Esophagus muscularis mucosa (tissue), 4 donors: ENCODE results near the gene ARSK. TPM values are rescaled to one million over a fixed set of nuclear protein-coding genes. Genes with fewer than 3 reads are reported as not detected.

ENCODE experiments used
- DNase-seq: peaks from one replicate; pipeline ENCODE4 v3.0.0-alpha.2; 2017; ENCODE audit errors: extremely low spot score
- H3K27ac ChIP-seq, 4 donors: fragments of 200-600 bp; sonication (generic); replicated peaks in 1 of 4; 1 replicate in 3 of 4; 2 replicates in 1 of 4; pipeline ENCODE4 v1.5.1; 2016 to 2019; ENCODE audit warnings: mild to moderate bottlenecking in 1 of 4
- H3K27me3 ChIP-seq, 4 donors: fragments of 200-600 bp; sonication (generic); one replicate each; pipeline versions ENCODE4 v1.5.1 to v1.6.0; 2016 to 2019
- H3K36me3 ChIP-seq, 4 donors: fragments of 200-600 bp; sonication (generic); one replicate each; pipeline ENCODE4 v1.5.1; 2016 to 2019
- H3K4me1 ChIP-seq, 4 donors: fragments of 200-600 bp; sonication (generic); one replicate each; pipeline ENCODE4 v1.5.1; 2016 to 2019
- H3K4me3 ChIP-seq, 4 donors: fragments of 200-600 bp; sonication (generic); 1 replicate in 2 of 4; 2 replicates in 2 of 4; pipeline ENCODE4 v1.5.1; 2016 to 2019; ENCODE audit warnings: mild to moderate bottlenecking in 4 of 4, moderate library complexity in 1 of 4
- H3K9me3 ChIP-seq, 4 donors: fragments of 200-600 bp; sonication (generic); 1 replicate in 3 of 4; 2 replicates in 1 of 4; pipeline ENCODE4 v1.5.1; 2016 to 2019
- EP300 ChIP-seq: sonication (generic); formaldehyde crosslinking; IDR thresholded peaks from one replicate; pipeline ENCODE4 v1.6.1; 2017; ENCODE audit warnings: antibody characterized with exemption
- POLR2A ChIP-seq: fragments of 450-650 bp; IDR thresholded peaks from one replicate; pipeline ENCODE4 v1.6.1; 2017; ENCODE audit warnings: antibody characterized with exemption, moderate library complexity, mild to moderate bottlenecking, low read depth
- POLR2AphosphoS5 ChIP-seq, 2 donors: sonication (generic); formaldehyde crosslinking; IDR thresholded peaks; one replicate each; pipeline ENCODE4 v1.6.1; 2017; ENCODE audit warnings: antibody characterized with exemption in 2 of 2
- WGBS: methylation state at CpG from one replicate; pipeline ENCODE4 v1.1.5; 2018; 5-methylcytosine and 5-hydroxymethylcytosine counted together
- intact Hi-C: fragments of 100-400 bp; cut with DNase I; formaldehyde crosslinking; loops from one replicate; pipeline ENCODE4 v1.15.1; 2023
- total RNA-seq, 4 donors: library from RNA; depleted of rRNA; stranded (reverse); fragments of >200 nt; gene quantifications; one replicate each; pipeline versions ENCODE4 v1.1.0 to v1.2.1, GENCODE V29; 2016
- TF ChIP-seq, protein P1 (sequence below), 3 experiments: fragments of 200-600 bp in 2 of 3; fragments of 450-650 bp in 1 of 3; sonication (generic) in 2 of 3; IDR thresholded peaks; one replicate each; pipeline ENCODE4 v1.5.1; 2017 to 2019; ENCODE audit warnings: antibody characterized with exemption in 3 of 3, mild to moderate bottlenecking in 2 of 3, moderate library complexity in 1 of 3

Gene ARSK
- total RNA-seq, 4 donors from 2014 or later = 5.0 to 7.3 (median 6.7) TPM

DNA sequence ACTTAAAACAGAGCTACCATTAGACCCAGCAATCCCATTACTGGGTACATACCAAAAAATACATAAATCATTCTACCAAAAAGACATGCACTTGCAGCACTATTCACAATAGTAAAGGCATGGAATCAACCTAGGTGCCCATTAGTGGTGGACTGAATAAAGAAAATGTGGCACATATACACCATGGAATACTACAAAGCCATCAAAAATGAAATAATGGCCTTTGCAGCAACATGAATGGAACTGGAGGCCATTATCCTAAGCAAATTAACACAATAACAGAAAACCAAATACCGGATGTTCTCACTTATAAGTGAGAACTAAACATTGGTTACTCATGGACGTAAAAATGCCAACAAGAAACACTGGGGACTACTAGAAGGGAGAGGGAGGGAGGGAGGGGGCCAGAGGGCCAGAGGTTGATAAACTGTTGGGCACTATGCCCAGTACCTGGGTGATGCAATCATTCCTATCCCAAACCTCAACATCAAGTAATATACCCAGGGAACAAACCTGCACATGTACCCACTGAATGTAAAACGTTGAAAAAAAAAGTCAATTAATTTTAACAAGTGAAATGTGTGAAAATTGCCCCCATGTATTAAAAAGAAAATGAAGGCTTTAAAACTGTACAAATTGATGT, 40.5 kb downstream of the ARSK start:
- WGBS = 88% methylated on average over 3 of the region's 3 CpGs
- Histone ChIP-seq H3K36me3 (no peaks in the 10 kb centered on the region), H3K9me3 (no peaks in the 10 kb centered on the region), H3K27me3 (no peaks in the 10 kb centered on the region), H3K27ac (no peak overlapping the region), H3K4me3 (no peak overlapping the region), H3K4me1 (peaks cover 0 to 6% (median 2%) of the 10 kb centered on the region in 4 donors)
- no peak for DNase-seq
- TF ChIP-seq EP300 (no peak), POLR2AphosphoS5 (IDR thresholded peaks at IDR 0.05) (no peak), POLR2A (no peak)
- TF ChIP-seq, protein P1, sequence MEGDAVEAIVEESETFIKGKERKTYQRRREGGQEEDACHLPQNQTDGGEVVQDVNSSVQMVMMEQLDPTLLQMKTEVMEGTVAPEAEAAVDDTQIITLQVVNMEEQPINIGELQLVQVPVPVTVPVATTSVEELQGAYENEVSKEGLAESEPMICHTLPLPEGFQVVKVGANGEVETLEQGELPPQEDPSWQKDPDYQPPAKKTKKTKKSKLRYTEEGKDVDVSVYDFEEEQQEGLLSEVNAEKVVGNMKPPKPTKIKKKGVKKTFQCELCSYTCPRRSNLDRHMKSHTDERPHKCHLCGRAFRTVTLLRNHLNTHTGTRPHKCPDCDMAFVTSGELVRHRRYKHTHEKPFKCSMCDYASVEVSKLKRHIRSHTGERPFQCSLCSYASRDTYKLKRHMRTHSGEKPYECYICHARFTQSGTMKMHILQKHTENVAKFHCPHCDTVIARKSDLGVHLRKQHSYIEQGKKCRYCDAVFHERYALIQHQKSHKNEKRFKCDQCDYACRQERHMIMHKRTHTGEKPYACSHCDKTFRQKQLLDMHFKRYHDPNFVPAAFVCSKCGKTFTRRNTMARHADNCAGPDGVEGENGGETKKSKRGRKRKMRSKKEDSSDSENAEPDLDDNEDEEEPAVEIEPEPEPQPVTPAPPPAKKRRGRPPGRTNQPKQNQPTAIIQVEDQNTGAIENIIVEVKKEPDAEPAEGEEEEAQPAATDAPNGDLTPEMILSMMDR (IDR thresholded peaks at IDR 0.05) = no peak
- intact Hi-C loops = no loop called here

DNA sequence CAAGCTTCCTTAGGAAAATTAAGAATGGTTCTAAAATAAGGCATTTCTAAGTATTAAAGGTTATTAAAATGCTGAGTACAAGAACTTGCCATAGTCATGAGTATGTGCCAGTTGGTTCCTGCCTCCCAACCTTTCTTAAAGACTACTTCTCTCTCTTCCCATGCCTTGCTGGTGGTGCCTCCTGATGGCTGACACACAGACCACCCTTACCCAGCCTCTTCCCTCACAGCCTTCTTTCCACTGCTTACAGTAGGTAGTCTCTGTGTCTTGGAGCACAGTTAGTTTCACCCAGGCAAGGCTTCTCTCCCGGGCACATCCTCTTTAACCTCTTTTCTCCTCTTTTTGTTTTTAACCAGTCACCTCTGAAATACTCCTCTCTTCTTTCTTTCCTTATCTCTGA, 44.4 kb downstream of the ARSK start:
- DNase-seq = no peak
- peaks cover 0 to 6% (median 2%) of the 10 kb centered on the region in 4 donors for H3K4me1 ChIP-seq
- no peaks in the 10 kb centered on the region for H3K27me3 ChIP-seq
- H3K27ac ChIP-seq = no peak overlapping the region
- TF ChIP-seq EP300 (no peak), POLR2AphosphoS5 (IDR thresholded peaks at IDR 0.05) (no peak), POLR2A (no peak)
- no peak overlapping the region for H3K4me3 ChIP-seq
- 91% methylated on average over 1 of the region's 1 CpG for WGBS
- peaks cover 0 to 26% (median 9%) of the 10 kb centered on the region in 4 donors for H3K36me3 ChIP-seq
- intact Hi-C loops = no loop called here
- no peaks in the 10 kb centered on the region for H3K9me3 ChIP-seq

DNA sequence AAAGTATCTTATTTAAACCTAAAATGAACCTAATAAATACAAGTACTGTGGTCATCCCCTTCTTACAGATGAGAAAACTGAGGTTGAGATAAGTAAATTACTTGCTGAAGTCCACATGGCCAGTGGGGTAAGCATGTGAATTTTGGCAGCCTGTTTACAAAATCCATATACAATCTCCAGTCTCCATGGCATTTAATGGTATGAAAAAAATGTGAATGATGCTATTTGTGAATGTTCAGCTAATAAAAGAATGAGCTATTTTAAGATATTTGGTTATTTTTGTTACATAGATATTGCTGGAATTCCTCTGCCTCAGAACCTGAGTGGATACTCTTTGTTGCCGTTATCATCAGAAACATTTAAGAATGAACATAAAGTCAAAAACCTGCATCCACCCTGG, 45.7 kb downstream of the ARSK start:
- Histone ChIP-seq H3K36me3 (peaks cover 0 to 26% (median 9%) of the 10 kb centered on the region in 4 donors), H3K4me3 (no peak overlapping the region), H3K9me3 (no peaks in the 10 kb centered on the region), H3K27ac (no peak overlapping the region), H3K4me1 (peaks cover 0 to 6% (median 2%) of the 10 kb centered on the region in 4 donors), H3K27me3 (no peaks in the 10 kb centered on the region)
- TF ChIP-seq POLR2A (no peak), POLR2AphosphoS5 (IDR thresholded peaks at IDR 0.05) (no peak), EP300 (no peak)
- TF ChIP-seq, protein P1 (IDR thresholded peaks at IDR 0.05) = no peak
- DNase-seq = no peak
- WGBS = 68% methylated on average over 1 of the region's 1 CpG
- intact Hi-C loops = no loop called here

DNA sequence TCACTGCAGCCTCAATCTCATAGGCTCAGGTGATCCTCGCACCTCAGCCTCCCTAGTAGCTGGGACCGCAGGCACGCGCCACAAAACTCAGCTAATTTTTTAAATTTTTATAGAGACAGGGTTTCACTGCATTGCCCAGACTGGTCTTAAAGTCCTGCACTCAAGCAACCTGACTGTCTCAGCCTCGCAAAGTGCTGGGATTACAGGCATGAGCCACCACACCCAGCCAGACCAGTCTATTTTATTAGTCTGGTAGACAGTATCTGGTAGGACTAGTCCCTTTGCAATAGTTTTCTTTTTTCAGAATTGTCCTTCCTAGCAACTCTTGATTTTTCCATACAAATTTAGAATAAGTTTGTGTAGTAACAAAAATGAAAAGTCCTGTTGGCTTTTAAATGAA, 50.9 kb downstream of the ARSK start:
- Histone ChIP-seq H3K27ac (no peak overlapping the region), H3K4me3 (no peak overlapping the region), H3K27me3 (peaks cover 0 to 6% (median 0%) of the 10 kb centered on the region in 4 donors), H3K9me3 (no peaks in the 10 kb centered on the region), H3K36me3 (peaks cover 0 to 24% (median 9%) of the 10 kb centered on the region in 4 donors), H3K4me1 (no peaks in the 10 kb centered on the region)
- no peak for DNase-seq
- intact Hi-C loops = no loop called here
- TF ChIP-seq POLR2AphosphoS5 (IDR thresholded peaks at IDR 0.05) = no peak
- TF ChIP-seq, protein P1 (IDR thresholded peaks at IDR 0.05) = no peak
- no peak for TF ChIP-seq POLR2A
- no peak for TF ChIP-seq EP300
- 98% methylated on average over 5 of the region's 5 CpGs for WGBS

DNA sequence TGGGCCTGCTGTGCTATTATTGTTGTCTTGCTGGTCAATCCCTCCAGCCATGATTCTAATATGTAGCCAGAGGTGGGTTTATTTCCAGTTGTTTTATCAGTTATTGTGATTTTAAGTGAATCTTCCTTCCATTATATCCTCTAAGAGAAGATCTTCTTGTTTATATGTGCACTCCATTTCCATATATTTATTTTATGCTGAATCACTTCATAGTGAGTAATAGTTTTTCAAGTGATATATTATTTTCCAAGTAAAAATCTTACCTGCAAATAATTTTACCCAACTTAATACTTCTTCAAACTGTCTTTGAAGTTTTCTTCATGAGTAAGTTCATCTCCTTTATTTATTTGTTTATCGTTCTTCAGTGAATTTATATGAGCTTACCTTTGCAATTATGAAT, 51.5 kb downstream of the ARSK start:
- TF ChIP-seq EP300 (no peak), POLR2A (no peak), POLR2AphosphoS5 (IDR thresholded peaks at IDR 0.05) (no peak)
- TF ChIP-seq, protein P1 (IDR thresholded peaks at IDR 0.05) = no peak
- no peak overlapping the region for H3K4me3 ChIP-seq
- peaks cover 0 to 18% (median 7%) of the 10 kb centered on the region in 4 donors for H3K36me3 ChIP-seq
- H3K27me3 ChIP-seq = peaks cover 0 to 6% (median 0%) of the 10 kb centered on the region in 4 donors
- intact Hi-C loops = no loop called here
- no peaks in the 10 kb centered on the region for H3K4me1 ChIP-seq
- no peaks in the 10 kb centered on the region for H3K9me3 ChIP-seq
- 97% methylated on average over 1 of the region's 1 CpG for WGBS
- no peak overlapping the region for H3K27ac ChIP-seq
- DNase-seq = no peak
